KBM-7 (cell line): ENCODE data around the gene ARSI.

Source experiments
- DNase-seq: peaks from one replicate; pipeline ENCODE4 v3.0.0-alpha.2; 2015
- in situ Hi-C: fragments of 300-500 bp; cut with MboI; formaldehyde crosslinking; loops from 2 replicates; pipeline ENCODE4 v1.14.3; 2020; ENCODE audit warnings: low sequenced_read_pairs, low pct_unique_long_range_greater_than_20kb, mixed read lengths

Gene ARSI

DNA sequence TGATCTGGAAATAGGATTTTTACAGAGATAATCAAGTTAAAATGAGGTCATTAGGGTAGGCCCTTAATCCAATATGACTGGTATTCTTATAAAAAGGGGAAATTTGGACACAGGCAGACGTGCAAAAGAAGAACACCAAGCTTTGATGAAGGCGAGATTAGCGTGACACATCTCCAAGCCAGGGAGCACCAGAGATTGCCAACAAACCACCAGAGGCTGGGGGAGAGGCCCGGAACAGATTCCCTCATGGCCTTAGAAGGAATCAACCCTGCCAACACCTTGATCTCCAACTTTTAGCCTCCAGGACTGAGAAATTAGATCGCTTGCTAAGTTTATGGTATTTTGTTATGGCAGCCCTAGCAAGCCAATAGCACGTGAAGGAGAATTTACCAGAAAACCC is 10.8 kb upstream of the ARSI start:
- no peak for DNase-seq
- in situ Hi-C loops = no loop called here

DNA sequence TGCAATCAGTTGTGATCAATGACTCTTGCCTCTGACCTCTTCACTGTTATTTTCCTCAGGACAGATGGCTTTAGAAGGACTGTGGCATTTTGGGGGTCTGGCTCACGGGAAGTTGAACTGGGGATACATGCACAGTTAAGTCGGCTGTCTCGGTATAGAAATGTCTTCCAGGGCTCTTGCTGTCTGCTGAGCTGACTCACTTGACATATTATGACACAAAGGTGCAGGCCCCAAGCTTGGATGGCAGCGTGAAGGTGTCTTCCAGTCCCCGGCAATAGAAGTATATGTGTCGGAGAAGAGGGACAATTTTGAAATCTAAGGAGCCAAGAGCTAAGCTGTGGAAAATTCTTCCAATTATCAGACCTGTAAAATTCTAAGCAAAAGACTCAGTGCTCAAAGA is 9.8 kb upstream of the ARSI start:
- in situ Hi-C loops = no loop called here

DNA sequence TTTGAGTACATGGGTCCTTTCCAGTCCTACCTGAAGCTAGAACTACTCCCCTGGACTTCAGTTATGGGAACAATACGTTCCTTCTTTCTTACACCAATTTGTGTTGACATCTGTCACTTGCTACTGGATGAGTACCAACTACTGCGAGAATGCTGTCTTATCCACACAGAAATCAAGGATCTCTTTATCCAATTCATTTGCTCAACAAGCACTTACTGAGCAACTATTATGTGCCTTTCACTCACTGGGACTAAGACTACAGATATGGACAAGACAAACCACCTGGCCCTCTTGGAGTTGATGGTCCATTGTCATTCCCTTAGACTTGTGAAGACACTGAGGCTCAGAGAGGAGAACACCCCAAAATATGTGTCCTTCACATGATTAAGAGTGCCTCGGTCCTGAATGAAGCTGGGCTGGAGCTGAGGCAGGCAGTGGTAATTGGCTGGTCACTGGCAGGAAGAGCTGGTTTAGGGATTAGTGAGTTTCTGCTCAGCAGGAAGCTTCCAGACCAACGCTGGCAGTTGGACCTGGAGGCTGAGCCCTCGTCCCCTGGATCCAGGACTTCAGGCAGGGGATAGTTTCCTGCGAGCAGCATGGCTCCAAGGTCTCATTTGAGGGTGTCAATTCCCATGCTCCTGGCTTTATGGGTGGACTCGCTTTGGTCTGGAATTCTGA is 8.4 kb upstream of the ARSI start:
- DNase-seq = no peak
- in situ Hi-C loops = no loop called here

More for the DNA sequence above, 9.8 kb upstream of the ARSI start:
- no peak for DNase-seq

DNA sequence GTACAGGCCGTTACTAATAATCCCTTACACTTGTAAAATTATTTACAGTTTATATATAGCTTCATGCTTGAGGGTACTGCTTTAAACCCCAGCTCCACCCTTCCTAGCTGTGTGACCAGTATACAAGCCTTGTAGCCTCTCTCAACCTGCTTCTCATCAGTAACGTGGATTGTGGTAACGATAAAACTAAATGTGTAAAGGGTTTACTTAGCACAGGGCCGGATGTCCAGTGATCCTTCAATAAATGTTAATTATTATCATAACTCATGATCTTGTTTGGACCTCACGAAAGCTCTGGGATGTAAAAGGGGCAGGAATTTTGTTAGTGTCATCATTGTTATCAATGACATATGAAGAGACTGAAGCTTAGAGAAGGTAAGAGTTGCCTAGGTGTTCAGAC is 7.5 kb upstream of the ARSI start:
- in situ Hi-C loops = no loop called here
- DNase-seq = no peak

DNA sequence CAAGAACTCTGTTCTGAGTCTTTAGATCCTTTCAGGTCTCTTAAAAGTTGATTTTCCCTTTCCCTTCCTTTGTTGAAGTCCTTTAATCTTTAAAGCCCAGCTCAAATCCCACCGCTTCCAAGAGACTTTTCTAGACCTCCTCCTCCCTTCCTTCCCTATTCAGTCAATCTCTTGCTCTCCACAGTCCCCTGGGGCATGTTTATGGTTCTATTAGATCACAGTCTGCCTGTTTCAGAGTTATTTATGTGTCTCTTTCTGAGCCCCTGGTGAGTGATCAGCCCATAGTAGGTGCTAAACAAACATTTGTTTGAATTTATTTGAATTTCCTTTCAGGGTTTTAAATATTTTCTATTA is 7.2 kb upstream of the ARSI start:
- in situ Hi-C loops = no loop called here

DNA sequence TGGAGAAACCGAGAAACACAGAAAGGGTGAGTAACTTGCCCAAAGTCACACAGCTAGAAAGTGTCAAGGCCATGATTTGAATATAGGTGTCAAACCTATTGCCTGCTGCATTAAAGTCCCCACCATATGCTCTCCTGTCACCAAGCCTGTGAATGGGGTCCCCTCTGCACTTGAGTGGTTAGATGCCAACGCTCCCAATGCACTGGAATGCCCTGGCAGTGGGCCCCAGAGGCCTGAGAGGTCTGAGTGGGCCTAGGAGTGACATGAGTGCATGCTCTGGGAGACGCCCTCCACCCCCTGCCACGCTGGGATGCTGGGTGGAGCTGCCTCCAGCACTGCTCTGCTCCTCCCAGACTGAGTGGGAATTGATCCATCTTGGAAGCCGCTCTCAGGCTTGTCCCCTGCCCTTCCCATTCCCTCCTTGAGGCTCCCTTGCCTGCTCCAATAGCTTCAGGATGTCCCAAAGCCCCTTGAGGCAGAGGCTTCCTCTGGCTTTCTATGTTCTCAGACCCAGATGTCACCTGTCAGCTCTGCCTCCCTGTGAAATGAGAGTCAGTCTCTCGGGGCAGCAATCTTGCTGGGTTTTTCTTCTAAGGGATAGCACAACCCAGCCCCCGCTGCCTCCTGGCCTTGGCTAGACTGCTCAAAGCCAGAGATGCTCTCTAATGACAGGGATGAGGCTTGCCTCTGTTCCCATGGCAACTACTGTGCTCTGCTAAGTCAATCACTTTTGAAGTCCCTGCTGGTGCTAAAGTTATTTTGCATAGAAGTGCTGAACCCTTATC is 6.6 kb upstream of the ARSI start:
- DNase-seq = no peak
- in situ Hi-C loops = no loop called here

More for the DNA sequence above, 7.2 kb upstream of the ARSI start:
- no peak for DNase-seq

DNA sequence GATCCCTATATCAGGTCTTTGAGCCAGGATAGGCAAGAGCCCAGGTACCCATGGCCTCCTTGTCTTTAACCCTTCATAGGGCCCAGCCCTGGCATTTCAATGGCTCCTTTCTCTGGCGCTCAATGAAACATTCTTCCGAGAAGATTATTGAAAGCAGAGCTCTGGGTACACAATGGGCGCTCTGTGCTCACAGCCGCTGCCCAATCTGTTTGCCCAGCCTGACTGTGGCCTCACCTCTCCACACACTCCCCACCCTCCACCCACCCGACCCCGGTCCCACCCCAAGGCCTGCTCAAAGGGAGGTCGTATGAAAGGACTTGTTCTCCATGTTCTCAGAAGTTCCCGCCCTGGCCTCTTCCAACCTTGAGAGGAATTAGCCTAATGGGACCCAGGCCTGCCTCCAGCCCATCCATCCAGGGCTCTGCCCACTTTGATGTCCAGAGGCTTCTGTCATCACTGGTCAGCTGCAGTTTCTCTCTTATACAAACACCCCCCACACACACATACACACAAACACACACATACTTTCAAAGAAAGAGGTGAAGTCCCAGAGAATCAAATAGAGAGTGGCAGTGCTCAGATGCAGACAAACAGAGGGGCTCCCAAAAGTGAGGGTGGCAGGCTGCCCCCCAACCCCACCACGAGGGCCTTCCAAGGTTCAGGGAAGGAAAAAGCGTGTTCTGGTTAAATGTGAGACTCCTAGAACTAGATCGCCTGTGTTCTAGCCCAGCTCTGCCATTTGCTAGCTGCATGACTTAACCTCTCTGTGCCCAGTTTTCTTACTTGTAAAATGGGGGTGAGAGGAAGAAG is 5.1 kb upstream of the ARSI start:
- in situ Hi-C loops = no loop called here
- DNase-seq = no peak

DNA sequence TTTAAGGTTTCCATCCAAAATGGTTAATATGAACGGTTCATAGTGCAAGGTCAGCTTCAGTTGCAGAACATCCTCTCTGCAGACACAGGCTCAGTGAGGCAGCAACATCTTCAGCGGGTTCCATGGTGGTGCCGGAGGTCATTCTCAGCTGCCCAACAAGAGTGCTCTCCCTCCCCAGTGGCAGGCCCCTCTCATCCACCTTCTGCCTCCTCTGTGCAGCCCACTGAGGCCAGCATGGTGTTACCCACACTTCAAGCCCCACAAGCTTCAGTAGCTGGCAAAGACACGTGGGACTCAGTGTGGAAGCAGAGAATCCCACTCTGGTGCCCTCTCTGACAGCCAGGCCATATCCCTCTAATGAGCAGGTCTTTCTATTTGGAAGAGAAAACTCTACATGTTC is 4.1 kb upstream of the ARSI start:
- in situ Hi-C loops = no loop called here
- DNase-seq = no peak

DNA sequence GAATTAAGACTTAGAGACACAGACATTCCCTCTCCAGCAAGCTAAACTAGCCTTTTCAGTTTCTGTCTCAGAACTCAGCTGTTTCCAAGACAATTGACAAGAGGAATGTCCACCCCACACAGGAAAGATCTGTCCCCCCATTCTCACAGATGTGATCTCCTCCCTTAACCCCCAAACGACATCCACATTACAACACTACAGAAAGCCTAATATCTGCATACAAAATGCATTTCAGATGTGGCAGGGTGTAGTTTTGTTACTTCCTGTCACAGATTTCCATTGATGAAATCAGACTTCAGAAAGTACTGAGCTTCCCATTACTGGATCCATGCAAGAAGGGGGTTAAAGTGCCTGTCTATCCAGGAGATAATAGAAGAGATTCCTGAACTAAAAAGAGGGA is 2.9 kb upstream of the ARSI start:
- in situ Hi-C loops = no loop called here
- no peak for DNase-seq

DNA sequence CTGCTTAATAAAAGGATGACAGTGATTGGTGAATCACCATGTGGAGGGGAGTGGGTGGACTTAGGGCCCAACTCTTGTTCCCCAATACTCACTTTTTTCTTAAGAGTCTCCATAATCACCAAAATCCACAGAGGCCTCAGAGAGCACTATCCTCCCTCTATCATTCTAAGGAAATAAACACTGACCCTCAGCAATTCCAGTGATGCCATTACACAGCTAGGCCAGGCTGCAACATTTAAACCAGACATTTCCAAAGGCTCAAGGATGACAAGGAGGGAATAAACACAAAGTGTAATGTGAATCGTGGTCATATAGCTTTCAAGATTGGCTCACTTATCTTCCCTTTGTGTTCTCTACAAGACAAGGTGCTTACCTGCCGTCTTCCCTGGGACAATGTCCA is 2.4 kb upstream of the ARSI start:
- no peak for DNase-seq

DNA sequence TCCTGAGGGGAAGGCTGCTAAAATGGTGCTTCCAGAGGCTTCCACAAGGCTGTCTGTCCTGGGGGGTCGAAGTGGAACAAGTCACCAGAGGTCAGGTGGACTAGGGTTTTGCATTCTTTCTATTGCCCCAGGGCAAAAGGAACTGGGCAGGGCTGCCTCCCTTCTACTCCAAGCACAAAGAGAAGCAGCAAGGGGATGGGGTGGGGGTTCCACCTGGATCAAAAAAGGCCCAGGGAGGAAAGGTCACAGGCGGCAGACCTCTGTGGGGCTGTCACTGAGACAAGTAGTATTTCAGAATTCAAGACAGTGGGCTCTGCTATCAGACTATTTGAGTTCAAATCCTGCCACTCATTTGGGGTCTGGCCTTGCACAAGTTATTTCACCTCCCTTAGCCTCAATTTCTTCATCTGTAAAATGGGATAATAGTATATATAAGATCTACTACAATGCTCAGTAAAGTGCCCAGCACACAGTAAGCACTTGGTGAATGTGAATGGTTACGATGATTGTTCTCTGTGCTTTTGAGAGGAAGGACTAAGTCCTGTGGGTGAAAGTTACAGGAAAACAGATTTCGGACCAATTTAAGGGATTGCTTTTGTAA is 1.9 kb upstream of the ARSI start:
- in situ Hi-C loops = no loop called here
- DNase-seq = no peak

More for the DNA sequence above, 2.4 kb upstream of the ARSI start:
- in situ Hi-C loops = no loop called here

DNA sequence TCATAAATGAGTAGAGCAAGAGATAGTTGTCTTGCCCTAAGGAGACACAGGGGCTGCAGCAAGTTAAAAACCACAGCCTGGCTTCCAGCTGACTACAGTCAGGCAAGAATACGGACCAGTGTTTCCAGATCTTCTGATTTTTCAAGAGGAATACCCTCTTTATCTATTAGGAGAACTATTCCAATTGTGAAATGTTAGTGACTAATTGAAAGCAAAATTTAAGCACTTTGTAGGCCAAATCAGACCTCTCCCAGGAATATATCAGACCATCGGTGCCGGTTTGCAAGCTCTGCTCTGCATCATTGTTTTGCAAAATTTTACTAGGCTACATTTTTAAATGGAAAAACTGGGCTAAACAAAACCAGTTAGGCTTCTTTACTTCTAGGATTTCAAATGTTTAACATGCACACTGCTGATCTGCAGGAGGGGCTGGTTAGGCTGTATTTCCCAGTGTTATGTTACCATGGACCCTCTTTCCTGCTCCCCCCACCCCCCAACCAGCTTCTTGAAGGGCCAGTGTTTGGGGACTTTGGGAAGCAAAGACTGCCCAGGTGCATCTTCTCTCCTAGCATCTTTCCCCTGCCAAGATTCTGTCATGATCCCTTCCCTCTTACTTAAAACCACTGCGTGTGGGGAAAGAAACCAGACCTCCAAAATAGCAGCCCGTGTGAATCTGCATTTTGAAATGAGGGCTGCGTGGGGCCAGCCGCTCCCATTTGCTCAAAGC is 1.1 kb upstream of the ARSI start:
- no peak for DNase-seq
- in situ Hi-C loops = no loop called here

DNA sequence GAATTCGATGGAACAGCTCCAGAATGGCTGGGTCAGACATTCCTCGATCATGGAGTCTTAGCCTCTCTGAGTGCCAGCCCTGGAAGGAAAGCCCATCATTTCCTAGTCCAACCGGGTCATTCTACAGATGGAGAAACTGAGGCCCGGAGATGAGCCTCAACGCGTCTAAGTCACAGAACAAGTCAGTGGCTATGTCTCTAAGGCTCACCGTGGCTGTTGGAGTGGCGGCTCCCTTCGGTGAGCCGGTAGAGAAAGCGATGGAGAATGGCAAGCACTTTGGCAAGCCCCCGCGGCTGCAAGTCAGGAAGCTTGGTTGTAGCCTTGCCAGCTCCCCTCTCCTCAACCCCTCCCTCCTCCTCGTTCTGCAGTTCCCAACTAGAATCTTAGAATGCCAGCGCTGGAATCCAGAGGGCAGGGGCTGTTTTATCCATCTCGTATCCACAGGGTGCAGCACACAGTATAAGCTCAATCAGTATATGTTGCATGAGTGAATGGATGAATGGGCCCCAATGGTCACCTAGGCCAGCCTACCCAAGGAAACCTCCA is 438 bp upstream of the ARSI start:
- in situ Hi-C loops = no loop called here
- no peak for DNase-seq

DNA sequence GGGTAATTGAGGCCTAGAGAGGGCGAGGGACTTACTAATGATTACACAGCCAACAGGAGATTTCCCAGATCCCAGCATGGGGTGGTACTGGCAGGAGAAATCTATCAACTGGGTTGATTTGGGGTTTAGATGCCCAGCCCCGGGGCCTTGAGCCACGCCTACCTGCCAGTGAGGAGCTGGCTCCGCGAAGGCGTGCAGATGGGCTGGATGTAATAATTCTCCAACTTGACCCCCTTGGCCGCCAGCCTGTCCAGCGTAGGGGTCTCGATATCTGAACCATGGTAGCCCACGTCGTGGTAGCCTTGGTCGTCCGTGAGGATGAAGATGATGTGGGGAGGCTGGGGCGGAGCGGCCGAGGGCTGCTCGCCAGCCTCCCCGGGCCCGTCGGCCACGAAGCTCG is 804 bp downstream of the ARSI start:
- DNase-seq = no peak
- in situ Hi-C loops = no loop called here

DNA sequence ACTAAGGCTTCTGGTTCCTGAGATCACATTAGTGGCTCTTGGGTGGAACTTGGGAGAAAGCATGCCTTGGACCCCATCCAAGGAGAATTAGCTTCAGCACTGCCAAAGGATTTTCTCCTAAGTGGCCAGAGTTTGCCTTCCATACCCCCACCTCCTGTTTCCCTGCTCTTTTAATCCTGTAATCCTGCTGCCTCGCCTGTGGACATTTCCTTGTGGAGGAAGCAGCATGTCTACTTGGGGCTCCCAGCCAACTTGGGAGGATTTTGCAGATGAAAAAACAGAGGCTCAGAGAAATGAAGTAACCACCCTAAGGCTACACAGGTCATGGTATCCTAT is 1.6 kb downstream of the ARSI start:
- no peak for DNase-seq
- in situ Hi-C loops = no loop called here

DNA sequence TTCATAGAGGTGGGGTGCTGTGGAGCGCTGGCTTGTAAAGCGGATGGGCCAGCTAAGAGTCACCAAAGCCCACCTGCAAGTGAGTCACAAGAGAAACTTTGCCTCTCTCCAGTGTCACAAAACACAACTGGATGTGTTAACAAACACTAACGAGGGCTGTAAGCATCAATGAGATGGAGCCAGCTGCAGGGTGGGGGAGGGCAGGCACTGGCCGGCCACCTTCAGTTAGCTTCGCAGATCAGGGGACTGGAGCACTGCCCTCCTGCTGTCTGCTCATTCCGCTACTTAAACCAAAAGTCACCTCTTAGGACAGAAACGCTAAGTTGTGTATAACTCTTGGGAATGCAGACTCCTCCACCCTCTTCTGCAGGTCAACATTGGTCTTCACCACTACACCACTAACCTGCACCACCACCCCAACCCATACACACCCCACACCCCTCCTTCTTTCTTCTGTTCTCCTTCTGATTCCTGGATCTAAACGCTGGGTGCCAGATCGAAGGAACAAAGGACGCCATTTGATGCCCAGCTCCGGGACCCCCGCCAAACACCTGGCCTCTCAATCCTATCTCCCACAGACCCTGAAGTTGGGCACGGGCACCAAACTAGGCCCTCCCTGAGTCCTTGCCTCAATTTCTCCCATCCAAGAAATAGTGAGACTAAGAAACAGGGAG is 2.1 kb downstream of the ARSI start:
- DNase-seq = no peak
- in situ Hi-C loops = no loop called here

DNA sequence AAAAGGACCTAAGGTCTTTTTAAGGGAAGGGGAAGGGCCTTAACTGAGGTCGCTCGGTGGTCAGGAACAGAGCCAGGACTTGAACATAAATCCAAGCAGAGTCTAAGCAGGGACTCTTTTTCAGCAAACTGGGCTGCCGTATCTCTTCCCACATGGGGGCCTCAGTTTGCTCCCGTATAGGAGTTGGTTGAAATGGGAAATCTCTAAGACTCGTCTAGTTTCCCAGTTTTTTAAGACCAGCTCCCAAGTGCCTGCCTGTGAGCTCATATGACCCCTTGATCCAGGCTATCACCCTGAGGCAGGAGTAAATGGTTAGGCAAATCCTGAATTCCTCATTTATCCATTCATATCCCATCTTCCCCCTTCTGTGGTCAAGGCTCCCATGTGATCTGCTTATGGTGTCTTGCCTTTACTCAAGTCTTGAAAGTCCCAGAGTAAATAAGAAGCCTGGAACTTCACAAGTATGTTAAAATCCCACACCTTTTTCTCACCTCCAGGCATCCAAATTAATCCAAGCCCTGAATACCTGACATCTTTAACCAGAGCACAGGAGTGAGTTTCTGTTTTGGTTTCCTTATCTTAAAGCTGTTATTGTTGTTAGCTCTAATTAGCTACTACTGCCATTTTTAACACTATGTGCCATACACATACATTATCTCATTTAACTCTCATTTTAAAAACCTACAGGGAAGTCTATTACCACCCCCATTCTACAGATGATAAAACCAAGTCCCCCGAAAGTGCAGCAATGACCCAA is 3.0 kb downstream of the ARSI start:
- in situ Hi-C loops = no loop called here

More for the DNA sequence above, 3.0 kb downstream of the ARSI start:
- DNase-seq = no peak
